Fibroblast of skin of abdomen (primary cell): ENCODE data around the gene CARM1.
"Not testable (repeated sequence)": the region's sequence is repeated elsewhere in the genome, so short reads cannot be mapped to it uniquely, and the experiment has no call there.

Experiments used
- DNase-seq: peaks from one replicate; pipeline ENCODE4 v3.0.0-alpha.2; 2013

Gene CARM1

GRCh38 chr19:10935371-10936059 lies 64.2 kb downstream of the CARM1 start:
- no peak for DNase-seq

- peak; percentile 75 for DNase-seq
Measured at GRCh38 chr19:10936661-10937084, 65.3 kb downstream of the CARM1 start.

GRCh38 chr19:10941649-10942048 lies 70.3 kb downstream of the CARM1 start:
- DNase-seq, result not testable (repeated sequence)

GRCh38 chr19:10943412-10943811 lies 72.1 kb downstream of the CARM1 start:
- not testable (repeated sequence) for DNase-seq

- DNase-seq, result no peak
Measured at GRCh38 chr19:10945264-10945663, 73.9 kb downstream of the CARM1 start.

GRCh38 chr19:10946958-10947657 lies 75.8 kb downstream of the CARM1 start:
- DNase-seq, result peak; percentile 69

- no peak for DNase-seq
Measured at GRCh38 chr19:10952809-10953208, 81.5 kb downstream of the CARM1 start.

GRCh38 chr19:10959277-10959968 lies 88.1 kb downstream of the CARM1 start:
- DNase-seq, result not testable (repeated sequence)

- peak; percentile 97 for DNase-seq
Measured at GRCh38 chr19:10960314-10961072, 89.1 kb downstream of the CARM1 start, which contains the start of gene SMARCA4. TSS of gene SMARCA4 (plus strand) at chr19:10961030. CDS start at chr19:10984152, 23,122 bp downstream.

GRCh38 chr19:10961073-10961860 lies 89.9 kb downstream of the CARM1 start:
- DNase-seq, result peak; percentile 23

- no peak for DNase-seq
Measured at GRCh38 chr19:10962863-10963262, 91.5 kb downstream of the CARM1 start.

GRCh38 chr19:10963865-10964264 lies 92.5 kb downstream of the CARM1 start:
- DNase-seq, result no peak

GRCh38 chr19:10964903-10965302 lies 93.5 kb downstream of the CARM1 start:
- no peak for DNase-seq

- no peak for DNase-seq
Measured at GRCh38 chr19:10965398-10965797, 94.0 kb downstream of the CARM1 start.

GRCh38 chr19:10966809-10967208 lies 95.5 kb downstream of the CARM1 start:
- no peak for DNase-seq

GRCh38 chr19:10968527-10969135 lies 97.3 kb downstream of the CARM1 start:
- no peak for DNase-seq

- no peak for DNase-seq
Measured at GRCh38 chr19:10971107-10971726, 99.9 kb downstream of the CARM1 start.
